CMK (cell line): Measurements from ENCODE around the gene SRRT.
"Not testable (repeated sequence)": the region's sequence is repeated elsewhere in the genome, so short reads cannot be mapped to it uniquely, and the experiment has no call there.

Source experiments
- DNase-seq: peaks from one replicate; pipeline ENCODE4 v3.0.0-alpha.2; 2010; ENCODE audit warnings: low read depth

SRRT gene

DNA sequence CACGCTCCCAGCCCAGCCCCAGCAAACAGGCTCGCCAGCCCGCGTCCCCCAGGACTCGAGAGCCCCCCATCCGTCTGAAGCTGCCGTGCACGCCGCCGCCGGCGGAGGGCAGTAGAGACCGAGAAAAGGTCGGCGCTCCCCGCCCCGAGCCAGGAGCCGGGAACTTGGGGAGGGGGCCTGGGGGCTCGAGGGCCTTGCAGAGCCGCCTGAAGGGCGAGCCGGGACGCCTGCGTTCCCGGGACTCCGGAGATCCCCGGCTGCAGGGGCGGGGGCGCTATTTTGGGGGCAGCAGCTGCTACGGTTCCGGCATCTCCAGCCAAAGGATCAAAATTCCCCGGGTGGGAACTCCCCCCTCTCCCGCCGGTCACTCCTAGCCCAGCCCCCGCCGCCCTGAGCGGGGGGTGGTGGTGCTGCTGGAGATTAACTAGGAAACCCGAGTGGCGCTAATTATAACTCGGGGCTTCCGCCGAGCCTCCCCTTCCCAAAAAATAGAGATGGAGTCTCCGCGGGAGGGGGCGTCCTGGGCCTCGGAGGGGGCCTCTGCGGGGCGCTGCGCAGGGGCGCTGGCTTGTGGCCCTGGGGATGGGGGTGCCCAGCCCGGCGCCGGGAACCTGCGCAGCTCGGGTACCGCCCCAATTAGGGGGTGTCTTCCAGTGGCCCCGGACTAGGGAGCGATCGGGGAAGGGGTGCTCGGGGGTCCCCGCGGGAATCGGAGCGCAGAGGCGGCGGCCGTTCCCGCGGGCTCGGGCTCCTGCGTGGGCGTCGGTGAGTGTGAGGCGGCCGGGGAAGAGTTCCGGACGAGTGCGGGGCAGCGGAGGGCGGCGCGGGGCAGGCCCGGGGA lies 20.2 kb downstream of the SRRT start:
- no peak for DNase-seq

DNA sequence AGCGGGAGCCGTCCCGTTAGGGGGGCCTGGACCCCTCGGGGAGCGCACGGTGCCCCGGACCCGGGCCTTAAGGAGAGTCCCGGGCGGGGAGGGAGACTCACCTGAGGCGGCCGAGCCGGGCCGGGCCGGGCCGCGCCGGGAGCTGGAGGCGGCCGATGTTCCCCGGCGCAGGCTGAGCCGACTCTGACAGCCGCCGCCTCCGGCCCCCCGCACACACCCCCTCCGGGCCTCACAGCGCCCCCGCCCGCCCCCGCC lies 20.7 kb downstream of the SRRT start, which contains the start of gene ACHE:
TSS of gene ACHE (minus strand) at position 188 of the 255 bp plus-strand sequence. CDS start 1,656 bp downstream, outside the sequence.
- no peak for DNase-seq

DNA sequence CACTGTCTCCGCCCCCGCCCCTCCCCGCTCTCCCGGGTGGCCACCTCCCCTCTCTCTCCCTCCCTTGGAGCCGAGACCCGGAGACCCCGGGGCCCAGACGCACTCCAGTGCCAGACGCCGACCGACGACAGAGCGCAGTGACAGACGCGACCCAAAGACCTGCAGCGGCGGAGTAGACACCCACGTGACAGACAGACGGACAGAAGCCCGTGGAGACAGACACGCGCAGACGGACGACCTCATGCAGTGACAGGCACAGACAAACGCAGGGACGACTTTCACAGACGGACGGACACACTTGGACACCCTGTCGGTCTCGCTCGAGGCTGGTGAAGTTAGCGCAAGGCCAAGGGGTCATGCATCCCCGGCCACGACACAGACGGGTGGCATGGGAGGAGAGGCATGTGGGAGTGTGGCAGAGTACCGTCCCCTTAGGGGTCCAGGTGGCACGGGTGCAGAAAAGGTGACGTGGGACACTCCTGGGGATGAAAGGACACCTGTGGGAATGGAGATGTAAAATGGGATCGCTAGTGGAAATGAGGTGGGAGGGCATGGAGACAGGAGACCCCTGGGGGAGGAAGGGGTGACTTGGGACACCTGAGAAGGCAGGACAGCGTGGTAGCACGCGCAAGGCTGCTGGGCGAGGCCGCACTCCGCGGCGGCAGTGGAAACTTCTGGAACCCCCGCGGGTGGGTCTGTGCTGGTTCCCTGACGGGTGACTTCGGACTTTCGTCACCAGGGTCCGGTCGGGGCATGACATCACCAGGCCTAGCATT lies 21.2 kb downstream of the SRRT start:
- no peak for DNase-seq

DNA sequence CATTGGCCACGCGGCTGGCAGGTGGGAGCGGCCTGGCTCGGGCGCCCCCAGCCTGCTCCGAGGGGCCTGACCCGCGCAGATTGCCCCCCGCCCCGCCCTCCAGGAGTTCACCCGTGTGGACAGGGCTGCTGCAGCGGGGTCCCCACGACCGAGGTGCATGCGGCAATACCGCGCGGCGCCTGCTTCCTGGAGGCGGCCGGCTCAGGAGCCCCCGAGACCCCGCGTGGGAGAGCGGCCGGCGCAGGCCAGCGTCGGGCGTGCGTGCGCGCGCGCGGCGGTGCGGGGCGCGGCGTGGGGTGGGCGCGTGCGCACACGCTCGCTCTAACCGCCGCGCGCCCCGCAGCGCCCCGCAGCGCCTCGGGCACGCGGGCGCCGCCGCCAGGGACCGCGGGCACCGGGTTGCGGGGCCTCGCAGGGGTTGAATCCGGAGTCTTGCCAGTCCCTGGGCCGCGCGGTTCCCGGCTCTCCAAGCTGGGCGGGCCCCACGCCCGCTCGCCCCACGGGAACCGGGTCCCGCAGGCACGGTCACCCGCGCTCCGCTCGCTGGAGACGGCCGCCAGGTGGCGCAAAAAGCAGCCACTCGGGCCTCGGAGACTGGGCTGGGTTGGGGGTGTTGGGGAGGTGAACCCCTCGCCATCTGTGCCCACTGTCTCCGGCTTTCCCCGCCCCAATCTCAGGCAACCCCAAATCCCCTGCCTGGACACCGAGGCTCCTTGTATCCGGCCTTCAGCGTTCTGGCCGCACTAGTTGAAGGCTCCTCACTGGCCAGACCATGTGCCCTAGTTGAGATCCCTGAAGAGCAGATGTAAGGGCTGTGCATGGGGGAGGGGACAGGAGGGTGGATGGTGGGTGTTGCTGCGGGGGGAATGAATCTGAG lies 22.1 kb downstream of the SRRT start:
- DNase-seq, result no peak

DNA sequence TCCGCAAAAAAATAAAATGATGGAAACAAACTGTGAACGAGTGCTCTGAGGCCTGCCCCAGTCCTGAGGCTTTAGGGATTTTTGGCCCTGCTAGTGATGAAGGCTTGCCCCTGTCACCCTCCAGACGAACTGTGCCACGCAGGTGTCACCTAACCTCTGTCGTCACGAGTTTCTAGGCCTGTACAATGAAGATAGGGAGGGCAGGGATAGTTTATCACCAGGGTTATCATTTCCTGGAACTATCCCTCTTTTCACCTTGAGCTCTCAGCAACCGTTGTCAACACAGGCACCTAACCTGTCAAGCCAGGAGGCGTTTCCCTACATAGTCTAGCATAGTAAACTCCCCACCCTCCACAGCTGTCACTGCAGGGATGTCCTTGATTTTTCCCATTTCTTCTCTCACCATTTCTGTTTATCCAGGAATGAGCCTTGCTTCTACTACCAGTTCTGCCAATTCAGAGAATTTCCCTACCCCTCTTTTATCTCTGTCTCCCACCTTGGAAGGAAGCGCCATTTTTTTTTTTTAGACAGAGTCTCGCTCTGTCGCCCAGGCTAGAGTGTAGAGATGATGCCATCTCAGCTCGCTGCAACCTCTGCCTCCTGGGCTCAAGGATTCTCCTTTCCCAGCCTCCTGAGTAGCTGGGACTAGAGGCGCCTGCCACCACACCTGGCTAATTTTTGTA lies 23.0 kb downstream of the SRRT start:
- DNase-seq, result no peak

DNA sequence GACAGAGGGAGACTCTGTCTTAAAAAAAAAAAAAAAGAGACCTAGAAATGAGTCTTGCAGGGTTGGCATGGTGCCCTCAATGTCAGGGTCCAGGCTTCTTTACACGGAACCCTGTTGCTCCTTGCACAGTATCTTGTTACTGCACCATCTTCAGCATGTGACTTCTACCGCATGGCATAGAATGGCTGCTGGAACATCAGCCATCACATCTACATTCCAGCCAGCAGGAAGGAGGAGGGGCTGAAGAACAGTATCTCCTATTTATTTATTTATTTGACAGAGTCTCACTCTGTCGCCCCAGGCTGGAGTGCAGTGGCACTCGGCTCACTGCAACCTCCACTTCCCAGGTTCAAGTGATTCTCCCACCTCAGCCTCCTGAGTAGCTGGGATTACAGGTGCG lies 24.5 kb downstream of the SRRT start:
- DNase-seq, result no peak

DNA sequence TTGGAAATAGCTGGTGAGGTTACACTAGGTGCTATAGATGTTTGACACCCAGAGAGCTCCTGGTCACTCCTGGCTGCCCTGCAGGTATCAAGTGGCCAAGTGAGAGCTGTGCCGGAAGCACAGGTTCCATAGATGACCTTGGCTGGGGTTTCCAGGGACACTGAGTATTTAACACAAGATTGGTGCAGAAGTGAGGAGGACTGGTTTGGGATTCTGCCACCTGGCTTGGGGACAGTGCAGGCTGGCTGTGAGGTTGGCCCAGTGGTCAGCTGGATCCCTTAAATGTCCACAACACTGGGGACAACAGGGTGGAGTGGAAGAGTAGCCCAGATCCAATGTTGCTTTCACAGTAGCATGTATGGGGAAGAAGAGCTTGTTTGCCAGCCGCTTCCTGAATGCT lies 26.1 kb downstream of the SRRT start:
- DNase-seq, result no peak

DNA sequence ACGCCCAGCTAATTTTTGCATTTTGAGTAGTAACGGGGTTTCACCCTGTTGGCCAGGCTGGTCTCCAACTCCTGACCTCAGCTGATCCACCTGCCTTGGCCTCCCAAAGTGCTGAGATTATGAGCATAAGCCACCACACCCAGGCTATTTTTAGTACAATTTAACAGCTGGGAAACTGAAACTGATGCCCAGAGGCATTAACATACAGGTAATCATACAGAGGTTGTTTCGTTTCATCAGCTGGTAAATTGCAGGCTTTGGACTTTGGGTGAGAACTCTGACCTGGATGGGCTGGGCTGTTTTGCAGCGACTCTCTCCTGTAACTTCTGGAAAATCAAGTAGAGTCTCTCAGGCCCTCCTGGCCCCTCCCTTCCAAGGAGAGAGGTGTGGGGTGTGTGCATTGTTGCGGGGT lies 27.0 kb downstream of the SRRT start:
- no peak for DNase-seq

DNA sequence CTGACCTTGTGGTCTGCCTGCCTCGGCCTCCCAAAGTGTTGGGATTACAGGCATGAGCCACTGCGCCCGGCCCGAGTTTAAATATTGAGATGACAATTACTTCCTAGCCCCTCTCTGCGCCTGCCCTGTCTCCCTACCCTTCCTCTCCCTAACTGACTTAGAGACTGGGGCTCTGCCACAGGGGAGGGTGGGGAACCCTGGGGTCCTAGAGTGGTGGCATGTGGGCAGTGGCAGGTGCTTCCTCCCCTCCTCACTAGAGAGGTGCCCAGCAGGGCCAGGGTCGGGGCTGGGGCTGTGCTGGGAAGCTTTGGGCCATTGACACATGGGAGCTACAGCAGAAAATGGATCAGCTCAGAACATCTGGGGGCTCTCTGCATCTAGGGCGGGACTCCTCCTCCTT lies 27.7 kb downstream of the SRRT start:
- DNase-seq, result no peak

DNA sequence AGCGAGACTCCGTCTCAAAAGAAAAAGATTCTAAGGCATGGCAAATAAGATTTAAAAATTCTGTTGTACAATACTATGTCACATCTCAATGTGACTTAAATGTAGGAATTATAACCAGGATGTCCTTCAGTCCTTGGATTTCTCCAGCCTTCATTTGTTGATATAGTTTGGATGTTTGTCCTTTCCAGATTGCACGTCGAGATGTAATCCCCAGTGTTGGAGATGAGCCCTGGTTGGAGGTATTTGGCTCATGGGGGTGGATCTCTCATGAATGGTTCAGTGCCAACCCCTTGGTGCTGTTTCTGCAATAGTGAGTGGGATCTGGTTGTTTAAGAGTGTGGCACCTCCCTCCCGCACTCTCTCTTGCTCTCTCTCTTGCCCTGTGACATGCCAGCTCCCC lies 33.6 kb downstream of the SRRT start:
- no peak for DNase-seq

DNA sequence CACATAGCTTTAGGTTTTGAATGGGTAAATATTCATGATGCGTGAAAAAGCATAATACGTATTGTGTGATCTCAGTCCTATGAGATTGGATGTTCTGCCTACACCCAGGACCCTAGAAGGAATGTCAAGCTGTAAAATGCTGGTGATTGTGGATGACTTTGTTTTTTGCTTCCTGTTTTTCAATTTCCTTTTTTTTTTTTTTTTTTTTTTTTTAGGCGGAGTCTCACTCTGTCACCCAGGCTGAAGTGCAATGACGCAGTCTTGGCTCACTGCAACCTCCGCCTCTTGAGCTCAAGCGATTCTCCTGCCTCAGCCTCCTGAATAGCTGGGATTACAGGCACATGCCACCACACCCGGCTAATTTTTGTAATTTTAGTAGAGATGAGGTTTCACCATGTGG lies 35.5 kb downstream of the SRRT start:
- DNase-seq, result not testable (repeated sequence)

DNA sequence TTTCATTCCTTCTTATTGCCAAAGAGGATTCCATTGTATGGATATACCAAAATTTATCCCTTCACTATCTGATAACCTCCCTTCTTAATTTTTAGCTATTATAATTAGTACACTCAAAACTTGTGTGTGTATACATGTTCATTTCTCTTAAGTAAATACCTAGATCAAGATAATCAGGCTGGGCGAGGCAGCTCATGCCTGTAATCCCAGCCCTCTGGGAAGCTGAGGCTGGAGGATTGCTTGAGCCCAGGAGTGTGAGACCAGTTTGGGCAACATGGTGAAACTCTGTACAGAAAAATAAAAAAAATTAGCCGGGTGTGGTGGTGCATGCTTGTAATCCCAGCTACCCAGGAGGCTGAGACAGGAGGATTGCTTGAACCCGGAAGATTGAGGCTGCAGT lies 36.6 kb downstream of the SRRT start:
- DNase-seq, result no peak

DNA sequence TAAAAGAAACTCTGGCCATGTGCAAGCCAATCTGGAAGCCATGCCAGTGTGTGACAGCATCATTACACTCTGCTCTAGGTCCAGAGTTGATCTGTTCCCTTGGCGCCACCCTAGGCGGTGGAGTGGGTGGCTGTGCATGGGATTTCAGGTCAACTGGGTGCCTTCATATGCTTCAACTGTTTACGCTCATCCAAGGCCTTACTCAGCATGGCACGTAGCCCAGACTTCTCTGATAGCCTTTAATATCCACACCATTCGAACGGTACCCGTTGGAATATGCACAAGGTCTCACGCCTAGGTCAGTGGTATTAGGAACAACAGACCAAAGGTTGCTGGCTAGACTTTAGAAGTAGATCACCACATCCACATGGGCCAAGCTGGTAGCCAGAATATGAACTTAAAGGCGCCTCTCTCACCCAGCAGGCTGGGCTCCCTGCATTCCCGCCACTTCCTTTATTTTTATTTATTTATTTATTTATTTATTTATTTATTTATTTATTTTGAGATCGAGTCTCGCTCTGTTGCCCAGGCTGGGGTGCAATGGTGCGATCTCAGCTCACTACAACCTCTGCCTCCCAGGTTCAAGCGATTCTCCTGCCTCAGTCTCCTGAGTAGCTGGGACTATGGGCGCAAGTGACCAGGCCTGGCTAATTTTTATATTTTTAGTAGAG lies 39.4 kb downstream of the SRRT start:
- DNase-seq, result no peak

DNA sequence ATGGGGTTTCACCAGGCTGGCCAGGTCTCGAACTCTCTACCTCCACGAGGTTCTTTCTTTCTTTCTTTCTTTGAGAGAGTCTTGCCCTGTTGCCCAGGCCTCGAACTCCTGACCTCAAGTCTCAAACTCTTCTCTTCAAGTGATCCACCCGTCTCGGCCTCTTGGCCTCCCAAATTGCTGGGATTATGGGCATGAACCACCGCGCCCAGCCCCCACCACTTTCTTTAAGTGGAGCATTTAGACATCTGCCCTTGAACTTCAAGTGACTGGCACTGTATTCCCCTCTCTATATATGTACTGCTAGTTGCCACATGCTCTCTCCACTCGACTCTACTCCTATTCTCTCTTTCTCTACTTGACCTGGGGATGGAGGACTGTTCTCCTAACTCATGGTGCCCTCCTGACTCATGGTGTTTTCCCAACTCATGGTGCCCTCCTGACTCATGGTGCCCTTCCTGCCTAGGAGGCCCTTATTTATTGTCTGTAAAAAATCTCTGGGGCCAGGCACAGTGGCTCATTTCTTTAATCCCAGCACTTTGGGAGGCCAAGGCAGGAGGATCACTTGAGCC lies 40.1 kb downstream of the SRRT start:
- no peak for DNase-seq

DNA sequence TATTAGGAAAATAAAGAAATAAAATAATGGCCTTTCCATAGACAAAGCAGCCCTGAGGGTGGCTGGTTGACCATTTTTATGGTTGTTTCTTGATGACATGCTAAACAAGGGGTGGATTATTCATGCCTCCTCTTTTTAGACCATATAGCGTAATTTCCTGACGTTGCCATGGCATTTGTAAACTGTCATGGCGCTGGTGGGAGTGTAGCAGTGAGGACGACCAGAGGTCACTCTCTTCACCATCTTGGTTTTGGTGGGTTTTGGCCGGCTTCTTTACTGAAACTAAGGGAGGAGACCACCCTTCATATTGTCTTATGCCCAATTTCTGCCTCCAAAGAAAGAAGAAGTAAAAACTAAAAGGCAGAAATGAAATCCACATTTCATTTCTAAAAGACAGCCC lies 44.4 kb downstream of the SRRT start:
- not testable (repeated sequence) for DNase-seq

DNA sequence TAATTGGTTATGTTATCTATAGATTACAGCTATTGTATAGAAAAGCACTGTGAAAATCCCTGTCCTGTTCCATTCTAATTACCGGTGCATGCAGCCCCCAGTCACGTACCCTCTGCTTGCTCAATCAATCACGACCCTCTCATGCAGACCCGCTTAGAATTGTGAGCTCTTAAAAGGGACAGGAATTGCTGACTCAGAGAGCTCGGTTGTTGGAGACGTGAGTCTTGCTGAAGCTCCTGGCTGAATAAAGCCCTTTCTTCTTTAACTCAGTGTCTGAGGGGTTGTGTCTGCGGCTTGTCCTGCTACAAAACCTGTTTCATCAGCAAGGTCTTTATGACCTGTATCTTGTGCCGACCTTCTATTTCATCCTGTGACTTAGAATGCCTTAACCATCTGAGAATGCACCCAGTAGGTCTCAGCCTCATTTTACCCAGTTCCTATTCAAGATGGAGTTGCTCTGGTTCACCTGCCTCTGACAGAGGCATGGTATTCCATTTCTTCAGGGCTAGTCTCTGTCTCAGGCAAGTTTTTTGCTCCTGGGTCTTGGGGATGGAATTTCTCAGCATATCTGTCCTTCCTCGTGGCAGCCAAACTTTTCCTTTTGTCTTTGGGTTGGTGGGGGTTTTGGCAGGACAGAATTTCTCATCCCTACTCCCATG lies 45.0 kb downstream of the SRRT start:
- not testable (repeated sequence) for DNase-seq

DNA sequence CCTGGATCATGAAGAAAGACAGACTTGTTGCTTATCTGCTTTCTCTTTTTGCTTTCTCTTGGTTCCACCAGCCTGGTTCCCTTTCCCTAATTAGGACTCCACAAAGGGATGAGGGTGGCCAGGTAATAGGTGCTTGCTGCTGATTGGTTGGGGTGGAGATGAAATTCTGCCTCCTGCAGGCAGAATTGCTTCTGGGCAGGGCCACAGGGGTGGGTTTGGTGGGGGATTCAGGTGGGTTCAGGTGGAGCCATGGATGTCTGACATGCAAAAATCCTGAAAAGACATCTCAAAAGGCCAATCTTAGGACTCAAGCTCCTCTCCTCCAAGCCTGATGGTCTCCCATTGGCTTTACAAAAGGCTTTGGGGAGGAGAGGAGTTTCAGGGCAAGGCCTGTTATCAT lies 46.1 kb downstream of the SRRT start:
- no peak for DNase-seq

DNA sequence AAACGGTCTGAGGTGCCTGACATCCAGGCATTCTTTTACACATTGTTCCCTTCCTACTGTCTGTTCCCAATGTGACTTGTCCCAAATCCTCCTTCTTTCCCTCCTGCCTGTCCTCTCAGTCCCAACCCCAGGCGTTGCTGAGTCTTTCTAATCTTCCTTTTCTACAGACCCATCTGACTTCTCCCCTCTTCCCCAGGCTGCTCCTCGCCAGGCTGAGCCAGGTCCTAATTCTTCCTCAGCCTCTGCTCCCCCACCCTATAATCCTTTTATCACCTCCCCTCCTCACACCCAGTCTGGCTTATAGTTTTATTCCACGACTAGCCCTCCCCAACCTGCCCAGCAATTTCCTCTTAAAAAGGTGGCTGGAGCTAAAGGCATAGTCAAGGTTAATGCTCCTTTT lies 48.7 kb downstream of the SRRT start:
- not testable (repeated sequence) for DNase-seq

DNA sequence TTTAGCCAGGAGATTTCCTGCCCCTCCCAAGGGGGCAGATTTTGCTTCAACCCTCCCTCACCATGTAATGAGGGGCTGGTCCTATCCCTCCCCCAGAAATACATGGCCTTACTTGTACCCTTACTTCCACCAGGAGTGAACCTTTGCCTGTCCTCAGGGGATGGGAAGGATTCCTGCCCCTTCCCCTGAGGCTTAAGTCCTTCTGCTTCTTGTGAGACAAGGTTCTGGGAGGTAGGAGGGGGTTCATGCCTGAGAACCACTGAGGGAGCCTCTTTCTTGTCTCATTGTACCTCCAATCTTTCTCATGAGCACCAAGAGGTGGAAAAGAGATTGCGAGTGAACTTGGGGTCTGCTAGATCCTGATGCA lies 54.9 kb downstream of the SRRT start:
- DNase-seq, result no peak

DNA sequence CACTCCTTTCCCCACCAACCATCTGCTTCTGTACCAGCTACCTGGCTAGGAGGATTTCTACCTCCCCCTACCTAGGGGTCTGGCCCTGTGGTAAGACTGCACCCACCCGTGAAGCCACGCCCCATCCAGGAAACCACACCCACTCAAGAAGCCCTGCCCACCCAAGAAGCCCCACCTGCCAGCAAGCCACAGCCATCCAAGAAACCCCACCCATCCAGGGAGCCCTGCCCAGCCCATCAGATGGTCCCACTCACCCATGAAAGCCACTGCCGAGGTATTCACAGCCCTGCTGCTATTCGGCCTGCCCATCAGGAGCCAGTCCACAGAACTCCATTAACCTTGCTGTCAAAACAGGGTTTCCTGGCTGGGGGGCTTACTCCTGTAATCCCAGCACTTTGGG lies 58.8 kb downstream of the SRRT start:
- DNase-seq, result no peak

DNA sequence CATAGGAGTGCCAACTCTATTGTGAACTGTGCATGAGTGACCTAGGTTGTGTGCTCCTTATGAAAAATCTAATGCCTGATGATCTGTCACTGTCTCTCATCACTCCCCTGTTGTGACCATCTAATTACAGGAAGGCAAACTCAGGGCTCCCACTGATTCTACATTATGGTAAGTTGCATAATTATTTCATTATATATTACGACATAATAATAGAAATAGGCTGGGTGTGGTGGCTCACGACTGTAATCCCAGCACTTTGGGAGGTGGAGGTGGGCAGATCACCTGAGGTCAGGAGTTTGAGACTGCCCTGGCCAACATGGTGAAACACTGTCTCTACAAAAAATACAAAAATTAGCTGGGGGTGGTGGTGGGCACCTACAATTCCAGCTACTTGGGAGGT lies 60.5 kb downstream of the SRRT start:
- DNase-seq, result not testable (repeated sequence)
